AG09319 (cell line): Measurements from ENCODE around the gene PTPRM.

Experiments
- DNase-seq: peaks from one replicate; pipeline ENCODE4 v3.0.0-alpha.2; 2010; ENCODE audit warnings: low read depth; ENCODE audit errors: extremely low read depth
- TF ChIP-seq, protein P1 (sequence below): IDR thresholded peaks from 2 replicates; pipeline ENCODE4 v1.5.1; 2011; ENCODE audit warnings: low read depth, mild to moderate bottlenecking, inconsistent platforms, low read length, moderate library complexity

Gene PTPRM

GRCh38 chr18:7746106-7746505 is 179.0 kb downstream of the PTPRM start:
- TF ChIP-seq, protein P1, sequence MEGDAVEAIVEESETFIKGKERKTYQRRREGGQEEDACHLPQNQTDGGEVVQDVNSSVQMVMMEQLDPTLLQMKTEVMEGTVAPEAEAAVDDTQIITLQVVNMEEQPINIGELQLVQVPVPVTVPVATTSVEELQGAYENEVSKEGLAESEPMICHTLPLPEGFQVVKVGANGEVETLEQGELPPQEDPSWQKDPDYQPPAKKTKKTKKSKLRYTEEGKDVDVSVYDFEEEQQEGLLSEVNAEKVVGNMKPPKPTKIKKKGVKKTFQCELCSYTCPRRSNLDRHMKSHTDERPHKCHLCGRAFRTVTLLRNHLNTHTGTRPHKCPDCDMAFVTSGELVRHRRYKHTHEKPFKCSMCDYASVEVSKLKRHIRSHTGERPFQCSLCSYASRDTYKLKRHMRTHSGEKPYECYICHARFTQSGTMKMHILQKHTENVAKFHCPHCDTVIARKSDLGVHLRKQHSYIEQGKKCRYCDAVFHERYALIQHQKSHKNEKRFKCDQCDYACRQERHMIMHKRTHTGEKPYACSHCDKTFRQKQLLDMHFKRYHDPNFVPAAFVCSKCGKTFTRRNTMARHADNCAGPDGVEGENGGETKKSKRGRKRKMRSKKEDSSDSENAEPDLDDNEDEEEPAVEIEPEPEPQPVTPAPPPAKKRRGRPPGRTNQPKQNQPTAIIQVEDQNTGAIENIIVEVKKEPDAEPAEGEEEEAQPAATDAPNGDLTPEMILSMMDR: no peak
- DNase-seq: no peak

- no peak for DNase-seq
- TF ChIP-seq, protein P1: no peak
Measured at GRCh38 chr18:7748251-7749007, 181.3 kb downstream of the PTPRM start.

- no peak for DNase-seq
Measured at GRCh38 chr18:7749008-7749405, 181.9 kb downstream of the PTPRM start.

DNA sequence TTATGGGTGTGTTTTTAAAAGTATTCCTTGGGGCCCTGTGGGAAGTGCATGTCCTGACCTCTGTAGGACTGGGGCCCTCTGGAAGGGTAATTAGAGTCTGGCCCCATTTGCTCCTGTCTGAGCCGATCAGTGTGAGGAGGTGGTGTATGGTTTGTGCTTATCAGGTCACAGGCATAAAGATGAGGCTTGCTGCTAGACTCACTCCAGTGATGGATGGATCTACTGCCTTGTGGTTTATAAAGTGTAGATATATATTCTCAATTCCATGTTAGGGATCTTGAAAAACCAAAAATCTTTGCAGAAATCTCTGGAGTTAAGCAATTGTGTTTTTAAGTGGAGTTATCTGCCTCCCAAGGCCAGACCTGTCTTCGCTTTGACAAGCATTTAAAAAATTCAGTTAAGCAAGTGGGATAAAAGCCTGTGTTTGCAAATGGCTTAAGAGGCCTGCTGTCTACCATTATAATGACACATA is 182.4 kb downstream of the PTPRM start:
- TF ChIP-seq, protein P1: no peak
- no peak for DNase-seq

More at GRCh38 chr18:7749008-7749405, 181.9 kb downstream of the PTPRM start:
- TF ChIP-seq, protein P1: no peak

- TF ChIP-seq, protein P1: no peak
- DNase-seq: no peak
Measured at GRCh38 chr18:7750095-7750663, 183.1 kb downstream of the PTPRM start.

DNA sequence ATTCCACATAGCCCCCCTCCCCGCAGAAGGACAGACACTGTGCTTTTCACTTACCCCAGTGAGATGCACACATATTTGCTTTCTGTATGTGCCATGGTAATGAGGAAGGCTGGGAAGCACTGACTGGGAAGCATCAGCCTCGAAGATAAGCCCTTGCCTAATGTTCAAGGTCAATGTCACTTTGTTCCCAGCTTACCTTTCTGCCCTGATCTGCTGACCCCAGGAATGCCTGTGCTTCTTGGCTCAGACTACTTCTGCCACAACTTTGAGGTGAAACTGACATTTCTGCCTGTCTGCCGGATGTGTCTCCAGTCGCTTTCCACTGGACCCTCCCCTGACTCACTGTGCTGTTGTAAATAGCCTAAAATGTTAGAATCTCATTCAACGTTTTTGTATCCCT is 183.8 kb downstream of the PTPRM start:
- DNase-seq: no peak
- TF ChIP-seq, protein P1: no peak

DNA sequence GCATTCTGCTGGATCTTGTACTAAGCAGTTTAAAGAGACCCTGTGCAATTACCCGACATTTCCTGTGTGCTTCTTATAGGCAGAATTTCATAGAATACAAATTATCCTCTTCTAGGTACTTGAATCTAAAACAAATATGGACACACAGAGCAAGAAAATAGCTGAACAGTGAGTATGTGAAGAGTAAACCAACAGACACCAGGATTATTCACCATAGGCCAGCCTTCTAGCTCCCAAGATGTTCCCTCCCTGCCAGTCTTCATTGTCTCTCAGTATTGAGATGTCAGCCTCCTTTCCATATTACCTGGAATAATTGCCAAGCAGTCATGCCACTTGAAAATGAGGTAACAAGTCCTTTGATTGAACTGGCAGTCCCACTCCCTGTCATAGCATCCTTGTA is 187.1 kb downstream of the PTPRM start:
- DNase-seq: no peak
- TF ChIP-seq, protein P1: no peak
